ENCODE measurements around the gene AQP2. TPM values are rescaled to one million over a fixed set of nuclear protein-coding genes. Genes with fewer than 3 reads are reported as not detected.

The AQP2 gene
- total and polyA plus RNA-seq, 4 donors = not detected

DNA sequence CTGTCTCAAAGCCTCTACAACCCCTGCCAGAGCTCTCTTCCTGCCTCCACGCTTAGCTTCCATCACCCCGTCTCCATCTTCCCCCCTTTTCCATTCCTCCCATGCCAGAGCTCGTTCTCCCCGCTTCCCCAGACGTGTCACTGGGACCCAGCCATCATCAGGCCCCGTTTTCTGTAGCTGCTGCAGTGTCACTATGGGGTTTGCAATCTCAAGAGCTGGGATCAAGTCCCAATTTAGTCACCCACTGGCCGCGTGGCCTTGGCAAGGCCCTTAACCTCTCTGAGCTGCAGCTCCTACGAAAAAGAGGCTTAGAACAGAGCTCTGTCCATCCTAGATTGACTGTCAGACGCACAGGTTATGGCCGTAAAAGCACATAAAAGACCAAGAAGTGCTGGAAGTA lies 45.9 kb upstream of the AQP2 start:
- Histone ChIP-seq H3K4me1 (ENCODE audit: control insufficient read depth in 5 of 5, insufficient read depth in 5 of 5, low read length in 5 of 5) (peaks cover 0 to 18% (median 0%) of the 10 kb centered on the region in 5 donors), H3K27me3 (ENCODE audit: control insufficient read depth in 3 of 3, insufficient read depth in 3 of 3, low read length in 2 of 3) (no peaks in the 10 kb centered on the region), H3K4me3 (no peak overlapping the region), H3K36me3 (ENCODE audit: control insufficient read depth in 4 of 4, insufficient read depth in 4 of 4, low read length in 4 of 4) (no peaks in the 10 kb centered on the region), H3K9ac (ENCODE audit: insufficient read depth in 1 of 2, low read length in 2 of 2) (no peak overlapping the region), H3K9me3 (ENCODE audit: control insufficient read depth in 4 of 4, insufficient read depth in 3 of 4, low read length in 3 of 4) (no peaks in the 10 kb centered on the region), H3K27ac (ENCODE audit: low read depth in 1 of 2, low read length in 1 of 2) (no peak overlapping the region)
- WGBS, 2 donors = 89 to 91% methylated on average over 11 of the region's 11 CpGs
- TF ChIP-seq, protein P1, sequence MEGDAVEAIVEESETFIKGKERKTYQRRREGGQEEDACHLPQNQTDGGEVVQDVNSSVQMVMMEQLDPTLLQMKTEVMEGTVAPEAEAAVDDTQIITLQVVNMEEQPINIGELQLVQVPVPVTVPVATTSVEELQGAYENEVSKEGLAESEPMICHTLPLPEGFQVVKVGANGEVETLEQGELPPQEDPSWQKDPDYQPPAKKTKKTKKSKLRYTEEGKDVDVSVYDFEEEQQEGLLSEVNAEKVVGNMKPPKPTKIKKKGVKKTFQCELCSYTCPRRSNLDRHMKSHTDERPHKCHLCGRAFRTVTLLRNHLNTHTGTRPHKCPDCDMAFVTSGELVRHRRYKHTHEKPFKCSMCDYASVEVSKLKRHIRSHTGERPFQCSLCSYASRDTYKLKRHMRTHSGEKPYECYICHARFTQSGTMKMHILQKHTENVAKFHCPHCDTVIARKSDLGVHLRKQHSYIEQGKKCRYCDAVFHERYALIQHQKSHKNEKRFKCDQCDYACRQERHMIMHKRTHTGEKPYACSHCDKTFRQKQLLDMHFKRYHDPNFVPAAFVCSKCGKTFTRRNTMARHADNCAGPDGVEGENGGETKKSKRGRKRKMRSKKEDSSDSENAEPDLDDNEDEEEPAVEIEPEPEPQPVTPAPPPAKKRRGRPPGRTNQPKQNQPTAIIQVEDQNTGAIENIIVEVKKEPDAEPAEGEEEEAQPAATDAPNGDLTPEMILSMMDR (IDR thresholded peaks at IDR 0.05; ENCODE audit: control extremely low read depth, extremely low read depth) = no peak
- DNase-seq = no peak
- no peak for ATAC-seq (ENCODE audit: insufficient read depth, low FRiP score)

DNA sequence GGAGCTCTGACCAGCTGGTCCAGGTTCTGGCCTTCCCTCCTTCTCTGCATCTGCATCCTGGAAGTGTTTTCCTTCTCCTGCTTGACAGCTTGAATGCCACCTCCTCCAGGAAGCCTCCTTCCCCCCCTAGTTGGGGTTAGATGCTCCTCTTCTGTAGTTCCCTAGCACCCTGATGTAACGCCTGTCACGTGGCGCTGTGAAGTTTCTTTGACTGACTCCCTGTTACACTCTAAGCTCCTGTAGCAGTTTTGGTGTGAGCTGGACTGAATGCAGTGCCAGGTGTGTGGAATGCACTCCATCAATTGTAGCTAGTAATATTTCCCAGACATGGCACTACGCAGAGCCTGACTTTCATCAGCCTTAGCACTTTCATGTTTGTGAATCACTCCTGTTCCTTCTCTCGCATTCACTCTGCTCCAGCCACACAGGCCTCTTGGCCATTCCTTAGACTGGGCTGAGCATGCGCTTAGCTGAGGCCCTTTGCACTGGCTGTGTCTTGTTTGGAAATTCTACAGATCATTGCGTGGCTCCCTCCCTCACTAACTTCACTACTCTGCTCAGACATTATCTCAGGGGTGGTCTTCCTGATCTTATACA lies 44.7 kb upstream of the AQP2 start:
- H3K27me3 ChIP-seq (ENCODE audit: control insufficient read depth in 3 of 3, insufficient read depth in 3 of 3, low read length in 2 of 3) = no peaks in the 10 kb centered on the region
- no peaks in the 10 kb centered on the region for H3K9me3 ChIP-seq (ENCODE audit: control insufficient read depth in 4 of 4, insufficient read depth in 3 of 4, low read length in 3 of 4)
- WGBS, 2 donors = 95% methylated on average over 7 of the region's 7 CpGs
- peaks cover 0 to 19% (median 0%) of the 10 kb centered on the region in 5 donors for H3K4me1 ChIP-seq (ENCODE audit: control insufficient read depth in 5 of 5, insufficient read depth in 5 of 5, low read length in 5 of 5)
- no peak for ATAC-seq (ENCODE audit: insufficient read depth, low FRiP score)
- no peak for DNase-seq
- H3K27ac ChIP-seq (ENCODE audit: low read depth in 1 of 2, low read length in 1 of 2) = no peak overlapping the region
- TF ChIP-seq, protein P1 (IDR thresholded peaks at IDR 0.05; ENCODE audit: control extremely low read depth, extremely low read depth) = no peak
- H3K9ac ChIP-seq (ENCODE audit: insufficient read depth in 1 of 2, low read length in 2 of 2) = no peak overlapping the region
- no peaks in the 10 kb centered on the region for H3K36me3 ChIP-seq (ENCODE audit: control insufficient read depth in 4 of 4, insufficient read depth in 4 of 4, low read length in 4 of 4)
- H3K4me3 ChIP-seq = no peak overlapping the region

DNA sequence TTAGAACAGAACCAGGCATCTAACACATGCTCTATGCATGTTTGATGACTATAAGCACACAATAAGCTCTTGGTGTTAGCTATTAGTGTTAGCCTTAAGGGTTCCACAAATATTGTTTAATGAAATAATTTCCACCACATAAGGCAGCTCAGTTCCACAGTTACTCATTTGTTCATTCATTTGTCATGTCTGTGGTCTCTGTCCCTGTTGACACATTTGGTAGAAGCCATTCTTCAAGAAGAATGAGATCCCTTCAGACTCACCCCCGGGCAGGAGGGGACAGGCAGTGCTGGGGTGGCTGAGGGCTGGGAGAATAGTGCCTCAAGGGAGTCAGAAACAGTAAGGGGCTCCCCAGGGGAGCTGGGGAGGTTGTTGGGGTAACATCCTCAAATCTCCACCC lies 43.2 kb upstream of the AQP2 start:
- no peak for ATAC-seq (ENCODE audit: insufficient read depth, low FRiP score)
- H3K27me3 ChIP-seq (ENCODE audit: control insufficient read depth in 3 of 3, insufficient read depth in 3 of 3, low read length in 2 of 3) = no peaks in the 10 kb centered on the region
- no peaks in the 10 kb centered on the region for H3K9me3 ChIP-seq (ENCODE audit: control insufficient read depth in 4 of 4, insufficient read depth in 3 of 4, low read length in 3 of 4)
- TF ChIP-seq, protein P1 (IDR thresholded peaks at IDR 0.05; ENCODE audit: control extremely low read depth, extremely low read depth) = no peak
- H3K4me1 ChIP-seq (ENCODE audit: control insufficient read depth in 5 of 5, insufficient read depth in 5 of 5, low read length in 5 of 5) = peaks cover 0 to 19% (median 0%) of the 10 kb centered on the region in 5 donors
- no peaks in the 10 kb centered on the region for H3K36me3 ChIP-seq (ENCODE audit: control insufficient read depth in 4 of 4, insufficient read depth in 4 of 4, low read length in 4 of 4)
- H3K4me3 ChIP-seq = no peak overlapping the region
- DNase-seq = no peak
- no peak overlapping the region for H3K27ac ChIP-seq (ENCODE audit: low read depth in 1 of 2, low read length in 1 of 2)
- 72 to 88% methylated on average over 1 of the region's 1 CpG for WGBS, 2 donors
- H3K9ac ChIP-seq (ENCODE audit: insufficient read depth in 1 of 2, low read length in 2 of 2) = no peak overlapping the region

DNA sequence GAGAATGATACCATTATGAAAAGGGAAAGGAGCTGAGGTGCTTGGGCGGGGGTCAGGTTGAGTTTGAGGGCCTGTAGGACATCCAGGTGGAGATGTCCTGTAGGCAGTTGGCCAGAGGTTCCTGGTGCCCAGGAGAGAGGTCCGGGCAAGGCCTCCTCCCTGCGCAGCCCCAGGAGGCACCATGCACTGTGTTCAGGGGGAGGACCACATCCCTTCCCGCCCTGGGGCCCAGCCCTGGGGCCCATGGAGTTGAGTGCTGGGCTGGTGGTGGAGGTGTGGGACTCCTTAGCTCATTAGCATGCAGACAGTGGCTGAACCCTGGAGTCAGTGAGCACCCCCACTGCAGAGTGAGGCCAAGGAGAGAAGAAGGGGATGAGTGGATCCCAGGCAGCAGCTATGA lies 41.2 kb upstream of the AQP2 start:
- H3K9me3 ChIP-seq (ENCODE audit: control insufficient read depth in 4 of 4, insufficient read depth in 3 of 4, low read length in 3 of 4) = no peaks in the 10 kb centered on the region
- H3K27ac ChIP-seq (ENCODE audit: low read depth in 1 of 2, low read length in 1 of 2) = no peak overlapping the region
- peaks cover 0 to 16% (median 3%) of the 10 kb centered on the region in 5 donors for H3K4me1 ChIP-seq (ENCODE audit: control insufficient read depth in 5 of 5, insufficient read depth in 5 of 5, low read length in 5 of 5)
- DNase-seq (no peak), ATAC-seq (ENCODE audit: insufficient read depth, low FRiP score) (no peak)
- H3K36me3 ChIP-seq (ENCODE audit: control insufficient read depth in 4 of 4, insufficient read depth in 4 of 4, low read length in 4 of 4) = no peaks in the 10 kb centered on the region
- TF ChIP-seq, protein P1 (IDR thresholded peaks at IDR 0.05; ENCODE audit: control extremely low read depth, extremely low read depth) = no peak
- WGBS, 2 donors = 93 to 98% methylated on average over 4 of the region's 4 CpGs
- no peak overlapping the region for H3K9ac ChIP-seq (ENCODE audit: insufficient read depth in 1 of 2, low read length in 2 of 2)
- no peak overlapping the region for H3K4me3 ChIP-seq
- no peaks in the 10 kb centered on the region for H3K27me3 ChIP-seq (ENCODE audit: control insufficient read depth in 3 of 3, insufficient read depth in 3 of 3, low read length in 2 of 3)

Data from lung (tissue), 12 donors.